HG02571 (cell line): Measurements from ENCODE around the gene MX1.
"Not testable (repeated sequence)": the region's sequence is repeated elsewhere in the genome, so short reads cannot be mapped to it uniquely, and the experiment has no call there.

Source experiments
- ATAC-seq: cut with Tn5 transposase; IDR thresholded peaks from one replicate; pipeline ENCODE4 v1.9.1; 2021; ENCODE audit warnings: mild to moderate bottlenecking, moderate library complexity; ENCODE audit not compliant: unreplicated experiment

MX1 gene

DNA sequence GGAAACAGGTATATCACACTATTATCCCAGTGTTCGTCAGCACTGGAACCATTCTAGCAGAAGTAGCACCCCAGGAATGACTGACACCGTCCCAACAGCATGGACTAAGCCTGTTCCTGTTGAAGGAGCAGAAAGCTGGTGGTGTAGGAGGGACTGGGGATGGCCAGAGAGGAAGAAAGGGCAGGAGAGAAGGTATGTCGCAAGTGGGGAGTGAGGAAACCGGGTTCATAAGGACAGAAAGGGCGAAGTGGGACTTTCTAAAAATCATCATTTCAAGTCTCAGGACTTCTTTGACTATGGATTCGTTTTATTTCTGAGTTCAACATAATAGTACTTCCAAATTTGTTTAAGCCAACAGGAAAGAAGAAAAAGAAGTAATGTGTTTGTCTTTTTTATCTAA lies 19.7 kb upstream of the MX1 start:
- no peak for ATAC-seq

DNA sequence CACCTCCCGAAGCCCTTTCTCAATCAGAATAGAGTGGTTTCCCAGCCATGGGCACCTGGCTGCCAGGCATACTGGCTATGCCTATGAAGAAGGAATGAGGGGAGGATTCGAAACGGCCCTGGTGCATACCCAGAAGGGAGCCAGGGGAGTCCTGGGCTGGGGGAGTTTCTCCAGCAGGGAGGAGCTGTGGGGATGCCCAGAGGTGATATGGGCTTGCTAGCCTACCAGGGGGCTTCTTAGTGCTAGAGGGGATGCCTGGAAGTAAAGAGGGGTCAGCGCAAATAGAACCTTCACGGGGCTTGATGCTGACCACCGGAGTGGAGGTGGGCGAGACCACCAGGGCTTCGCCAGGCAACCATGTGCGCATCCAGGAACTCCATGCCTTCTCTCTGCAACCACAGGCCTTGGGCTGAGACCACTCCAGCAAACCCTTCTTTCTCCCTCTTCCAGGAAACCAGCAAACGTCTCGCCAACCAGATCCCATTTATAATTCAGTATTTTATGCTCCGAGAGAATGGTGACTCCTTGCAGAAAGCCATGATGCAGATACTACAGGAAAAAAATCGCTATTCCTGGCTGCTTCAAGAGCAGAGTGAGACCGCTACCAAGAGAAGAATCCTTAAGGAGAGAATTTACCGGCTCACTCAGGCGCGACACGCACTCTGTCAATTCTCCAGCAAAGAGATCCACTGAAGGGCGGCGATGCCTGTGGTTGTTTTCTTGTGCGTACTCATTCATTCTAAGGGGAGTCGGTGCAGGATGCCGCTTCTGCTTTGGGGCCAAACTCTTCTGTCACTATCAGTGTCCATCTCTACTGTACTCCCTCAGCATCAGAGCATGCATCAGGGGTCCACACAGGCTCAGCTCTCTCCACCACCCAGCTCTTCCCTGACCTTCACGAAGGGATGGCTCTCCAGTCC lies 18.2 kb upstream of the MX1 start:
- no peak for ATAC-seq

DNA sequence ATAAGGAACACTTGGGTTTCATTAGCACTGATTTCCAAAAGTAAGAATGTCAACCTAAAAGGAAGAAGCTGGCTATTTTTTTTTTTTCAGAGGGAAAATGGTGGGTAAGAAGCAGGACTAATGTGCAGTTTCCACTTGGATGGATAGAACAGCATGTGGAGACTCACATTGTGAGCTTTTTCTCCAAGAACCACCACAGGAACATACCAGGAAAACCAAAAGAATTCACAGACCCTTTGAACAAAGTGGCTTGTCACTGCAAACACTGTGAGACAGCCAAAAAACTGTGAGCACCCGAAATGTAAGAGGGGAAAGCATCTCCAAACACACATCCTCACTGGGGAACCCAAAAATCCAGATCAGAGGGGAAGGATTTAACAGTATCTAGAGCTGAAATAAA lies 15.7 kb upstream of the MX1 start:
- no peak for ATAC-seq

DNA sequence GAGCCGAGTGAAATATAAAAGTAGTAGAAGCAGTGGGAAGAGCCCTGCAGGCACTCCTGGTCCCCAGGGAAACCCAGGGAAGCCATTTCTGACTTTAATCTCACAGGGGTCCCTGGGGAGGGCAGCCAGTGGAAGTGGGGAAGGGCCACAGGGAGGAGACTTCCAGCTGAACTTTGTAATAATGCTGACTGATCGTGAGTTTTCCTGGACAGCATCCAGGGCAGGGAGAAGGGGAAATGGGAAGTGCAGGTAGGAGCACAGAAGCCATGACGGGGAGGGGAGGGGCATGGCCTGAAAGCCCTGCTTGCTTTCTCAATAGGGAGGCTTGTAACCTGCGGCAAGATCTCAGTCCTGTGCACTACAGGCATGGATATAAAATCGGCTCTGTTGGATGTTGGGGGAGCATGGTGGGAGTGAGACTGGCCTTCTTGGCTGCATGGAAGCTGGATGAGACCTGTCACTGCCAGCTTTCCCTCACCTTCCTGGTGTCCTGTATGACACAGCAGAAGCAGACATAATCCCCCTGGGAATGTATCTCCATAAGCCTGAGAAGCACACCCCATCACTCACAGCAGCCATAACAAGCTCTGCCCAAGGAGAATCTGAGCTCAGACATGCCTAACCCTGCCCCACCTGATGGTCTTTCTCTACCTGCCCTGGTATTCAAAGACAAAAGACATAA lies 15.1 kb upstream of the MX1 start:
- ATAC-seq, result no peak

DNA sequence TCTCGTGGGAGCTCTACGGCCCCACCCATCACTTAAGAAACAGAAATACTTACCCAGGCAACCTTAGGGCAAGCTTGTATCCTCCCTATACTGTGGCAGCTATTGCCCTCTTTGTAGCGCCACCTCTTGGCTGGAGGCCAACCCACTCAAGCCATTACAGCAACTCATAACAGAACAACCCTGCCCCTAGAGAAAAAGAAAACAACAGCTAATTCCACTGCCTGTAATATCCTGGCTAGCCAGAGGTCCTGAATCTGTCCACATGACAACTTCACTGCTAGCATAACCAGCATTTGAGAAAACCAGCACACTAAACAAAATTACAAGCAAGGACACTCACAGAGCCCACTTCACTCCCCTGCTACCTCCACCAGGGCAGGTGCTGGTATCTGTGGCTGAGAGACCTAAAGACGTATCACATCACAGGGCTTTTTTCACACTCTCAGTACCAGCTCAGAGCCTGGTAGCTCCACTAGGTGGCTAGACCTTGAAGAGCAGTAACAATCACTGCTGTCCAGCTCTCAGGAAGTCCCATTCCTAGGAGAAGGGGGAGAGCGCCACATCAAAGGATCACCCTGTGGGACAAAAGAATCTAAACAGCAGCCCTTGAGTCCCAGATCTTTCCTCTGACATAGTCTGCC lies 14.5 kb upstream of the MX1 start:
- ATAC-seq, result no peak

DNA sequence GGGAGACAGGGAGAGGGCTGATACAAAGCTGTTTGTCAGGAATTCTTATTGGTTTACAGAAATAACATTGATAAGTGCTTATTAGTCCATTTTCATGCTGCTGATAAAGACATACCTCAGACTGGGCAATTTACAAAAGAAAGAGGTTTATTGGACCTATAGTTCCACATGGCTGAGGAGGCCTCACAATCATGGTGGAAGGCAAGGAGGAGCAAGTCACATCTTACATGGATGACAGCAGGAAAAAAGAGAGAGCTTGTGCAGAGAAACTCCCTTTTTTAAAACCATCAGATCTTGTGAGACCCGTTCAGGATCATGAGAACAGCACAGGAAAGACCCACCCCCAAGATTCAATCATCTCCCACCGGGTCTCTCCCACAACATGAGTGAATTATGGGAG lies 8.5 kb upstream of the MX1 start:
- ATAC-seq, result not testable (repeated sequence)

DNA sequence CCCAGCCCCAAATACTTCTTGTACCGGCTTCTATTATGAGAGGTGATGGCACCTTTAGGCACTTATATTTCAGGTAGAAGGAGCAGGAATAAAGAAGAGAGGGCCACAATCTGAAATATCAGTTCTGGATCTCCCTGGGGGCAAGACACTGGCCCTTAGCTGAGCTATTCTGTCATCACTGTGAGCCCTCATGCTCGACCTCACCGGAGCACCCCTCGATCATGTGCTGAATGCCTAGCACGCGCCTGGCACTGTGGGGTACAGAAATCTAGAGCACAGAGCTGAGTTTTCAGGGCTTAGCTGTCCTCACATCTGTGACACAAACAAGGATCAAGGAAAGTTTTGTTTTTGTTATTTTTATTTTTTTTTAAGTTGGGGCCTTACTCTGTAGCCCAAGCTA lies 7.6 kb upstream of the MX1 start:
- no peak for ATAC-seq

DNA sequence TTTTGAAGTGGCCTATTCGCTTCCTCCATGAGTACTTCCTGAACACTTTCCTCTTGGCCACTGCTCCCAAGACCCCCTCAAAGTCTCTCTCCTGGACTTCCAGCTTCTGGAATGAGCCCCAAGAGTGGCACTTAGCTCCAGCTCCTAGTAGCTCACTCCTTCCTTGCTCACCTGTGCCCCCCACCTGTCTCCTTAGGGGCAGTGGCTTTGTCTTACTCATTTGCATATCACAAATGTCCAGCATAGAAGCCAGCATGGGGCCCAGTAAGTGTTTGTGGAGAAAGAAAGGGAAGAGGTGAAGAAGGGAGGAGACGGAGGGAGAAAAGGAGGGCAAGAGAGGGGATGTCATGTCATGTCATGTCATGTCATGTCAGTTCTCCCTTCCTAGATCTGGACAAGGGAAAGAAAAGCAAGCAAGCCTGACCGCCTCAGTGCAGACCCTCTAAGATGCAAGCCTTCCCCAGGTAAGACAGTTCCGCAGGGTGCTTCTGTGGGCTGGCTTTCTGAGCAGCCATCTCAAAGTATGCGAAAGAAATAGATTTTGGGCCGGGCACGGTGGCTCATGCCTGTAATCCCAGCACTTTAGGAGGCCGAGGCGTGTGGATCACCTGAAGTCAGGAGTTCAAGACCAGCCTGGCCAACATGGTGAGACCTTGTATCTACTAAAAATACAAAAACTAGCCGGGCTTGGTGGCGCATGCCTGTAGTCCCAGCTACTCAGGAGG lies 6.9 kb upstream of the MX1 start:
- no peak for ATAC-seq

DNA sequence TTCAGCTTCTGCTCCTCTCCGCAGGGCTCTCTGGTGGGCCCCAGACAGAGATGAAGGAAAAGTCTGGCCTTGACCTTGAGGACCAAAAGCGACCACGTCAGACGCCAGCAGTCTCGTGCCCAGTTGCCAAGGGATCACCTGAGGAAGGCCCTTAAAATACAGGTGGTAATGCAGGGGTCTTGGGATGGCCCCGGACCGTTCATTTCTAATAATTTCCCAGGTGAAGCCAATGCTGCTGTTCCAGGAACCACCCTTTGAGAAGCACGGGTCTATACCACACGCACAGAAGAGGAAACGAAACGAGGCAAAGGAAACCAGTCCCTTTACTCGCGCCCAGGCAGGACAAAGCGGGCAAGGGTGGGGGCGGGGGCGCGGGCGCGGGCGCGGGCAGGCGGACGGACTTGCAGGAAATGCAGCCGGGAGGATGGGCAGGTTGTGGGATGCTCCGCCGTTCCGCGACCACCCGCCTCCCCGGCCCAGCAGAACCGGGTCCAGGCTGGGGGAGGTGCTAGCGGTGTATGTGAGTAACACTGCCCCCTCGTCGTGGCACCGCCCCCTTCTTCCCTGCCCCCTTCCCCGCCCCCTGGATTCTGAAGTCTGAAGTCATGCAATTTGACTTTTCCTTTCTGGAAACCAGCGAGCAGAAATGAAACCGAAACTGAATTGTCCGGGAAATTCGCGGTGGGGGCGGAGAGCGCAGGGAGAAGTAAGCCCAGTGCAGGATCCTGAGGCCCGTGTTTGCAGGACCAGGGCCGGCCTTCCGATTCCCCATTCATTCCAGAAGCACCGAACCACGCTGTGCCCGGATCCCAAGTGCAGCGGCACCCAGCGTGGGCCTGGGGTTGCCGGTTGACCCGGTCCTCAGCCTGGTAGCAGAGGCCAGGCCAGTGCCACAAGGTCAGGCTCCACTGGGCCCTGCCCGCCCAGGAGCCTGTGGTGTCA lies 5.8 kb upstream of the MX1 start:
- peak; percentile 74 for ATAC-seq

DNA sequence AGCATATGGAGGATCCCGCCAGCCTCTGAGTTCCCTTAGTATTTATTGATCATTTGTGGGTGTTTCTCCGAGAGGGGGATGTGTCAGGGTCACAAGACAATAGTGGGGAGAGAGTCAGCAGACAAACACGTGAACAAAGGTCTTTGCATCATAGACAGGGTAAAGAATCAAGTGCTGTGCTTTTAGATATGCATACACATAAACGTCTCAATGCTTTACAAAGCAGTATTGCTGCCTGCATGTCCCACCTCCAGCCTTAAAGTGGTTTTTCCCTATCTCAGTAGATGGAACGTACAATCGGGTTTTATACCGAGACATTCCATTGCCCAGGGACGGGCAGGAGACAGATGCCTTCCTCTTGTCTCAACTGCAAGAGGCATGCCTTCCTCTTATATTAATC lies 5.0 kb upstream of the MX1 start:
- ATAC-seq, result not testable (repeated sequence)

DNA sequence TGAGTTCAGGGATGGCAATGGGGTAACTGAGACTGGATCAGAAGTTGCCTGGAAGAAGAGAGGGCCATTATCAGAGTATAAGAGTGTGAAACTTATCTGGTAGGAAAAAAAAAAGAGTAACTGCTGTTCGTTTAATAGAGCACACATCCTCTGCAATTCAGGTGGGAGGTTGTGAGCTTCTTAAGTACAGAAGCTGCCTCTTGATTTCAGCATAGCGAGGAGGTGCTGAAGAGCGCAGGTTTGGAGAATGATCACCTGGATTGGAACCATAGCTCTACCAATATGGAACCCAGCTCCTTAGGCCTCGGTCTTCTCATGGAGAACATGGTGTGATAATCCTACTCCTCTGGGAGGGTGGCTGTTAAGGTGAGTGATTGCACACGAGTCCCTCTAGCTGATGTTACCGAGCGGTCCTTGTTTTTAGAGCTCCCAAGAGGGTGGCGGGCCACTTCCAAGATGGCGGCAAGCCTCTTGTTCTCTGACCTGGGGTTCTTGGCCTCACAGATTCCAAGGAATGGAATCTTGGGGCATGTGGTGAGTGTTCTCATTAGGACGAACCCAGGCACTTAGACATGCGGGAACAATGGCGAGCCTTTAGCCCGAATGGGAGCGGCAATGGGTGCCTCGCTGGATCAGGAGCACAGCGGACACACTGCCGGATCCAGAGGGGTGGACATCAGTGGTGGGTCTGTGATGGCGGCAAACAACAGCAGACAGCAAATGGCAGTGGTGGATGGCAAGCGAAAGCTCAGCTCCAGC lies 3.3 kb upstream of the MX1 start:
- no peak for ATAC-seq

DNA sequence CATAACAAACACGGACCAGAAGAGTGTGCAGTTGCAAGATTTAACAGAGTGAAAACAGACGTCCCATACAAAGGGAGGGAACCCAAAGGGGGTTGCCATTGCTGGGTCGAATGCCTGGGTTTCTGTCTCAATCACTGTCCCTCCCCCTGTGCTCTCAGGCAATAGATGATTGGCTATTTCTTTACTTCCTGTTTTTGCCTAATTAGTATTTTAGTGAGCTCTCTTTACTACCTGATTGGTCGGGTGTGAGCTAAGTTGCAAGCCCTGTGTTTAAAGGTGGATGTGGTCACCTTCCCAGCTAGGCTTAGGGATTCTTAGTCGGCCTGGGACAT lies 2.8 kb upstream of the MX1 start:
- ATAC-seq, result not testable (repeated sequence)

DNA sequence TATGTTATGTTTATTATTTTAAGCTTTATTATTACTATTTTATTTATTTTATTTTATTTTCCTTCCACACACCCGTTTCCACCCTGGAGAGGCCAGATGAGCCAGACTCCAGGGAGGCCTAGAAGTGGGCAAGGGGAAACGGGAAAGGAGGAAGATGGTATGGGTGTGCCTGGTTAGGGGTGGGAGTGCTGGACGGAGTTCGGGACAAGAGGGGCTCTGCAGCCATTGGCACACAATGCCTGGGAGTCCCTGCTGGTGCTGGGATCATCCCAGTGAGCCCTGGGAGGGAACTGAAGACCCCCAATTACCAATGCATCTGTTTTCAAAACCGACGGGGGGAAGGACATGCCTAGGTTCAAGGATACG lies 468 bp upstream of the MX1 start:
- no peak for ATAC-seq

DNA sequence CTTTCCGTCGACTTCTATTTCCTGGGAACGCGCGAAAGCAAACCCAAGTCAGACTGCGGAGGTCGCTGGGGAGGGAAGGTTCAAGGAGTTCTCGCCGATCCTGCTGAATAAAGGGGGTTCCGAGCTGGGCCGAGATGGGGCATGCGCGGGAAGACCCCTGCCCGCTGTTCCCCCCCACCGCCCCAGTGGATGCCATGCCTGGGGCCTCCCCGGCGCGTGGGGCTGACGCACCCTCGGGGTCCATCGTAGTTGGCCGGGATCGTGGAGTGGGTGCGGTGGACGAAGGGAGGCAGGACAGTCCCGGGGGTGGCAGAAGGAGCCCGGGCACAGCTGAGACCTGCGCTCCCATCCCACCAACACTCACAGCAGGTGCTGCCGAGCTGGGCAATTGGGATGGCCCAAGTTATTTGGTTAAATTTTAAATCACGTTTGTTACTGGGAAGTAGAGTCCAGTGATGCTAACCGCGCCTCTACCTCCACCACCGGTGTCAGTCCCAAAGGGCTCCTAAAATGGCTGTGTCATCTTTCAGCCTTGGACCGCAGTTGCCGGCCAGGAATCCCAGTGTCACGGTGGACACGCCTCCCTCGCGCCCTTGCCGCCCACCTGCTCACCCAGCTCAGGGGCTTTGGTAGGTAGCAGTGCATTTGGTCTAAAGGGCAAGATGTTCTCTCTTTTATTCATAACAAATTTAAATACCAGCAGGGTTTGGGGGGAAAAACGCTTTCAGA lies 801 bp downstream of the MX1 start:
- no peak for ATAC-seq

DNA sequence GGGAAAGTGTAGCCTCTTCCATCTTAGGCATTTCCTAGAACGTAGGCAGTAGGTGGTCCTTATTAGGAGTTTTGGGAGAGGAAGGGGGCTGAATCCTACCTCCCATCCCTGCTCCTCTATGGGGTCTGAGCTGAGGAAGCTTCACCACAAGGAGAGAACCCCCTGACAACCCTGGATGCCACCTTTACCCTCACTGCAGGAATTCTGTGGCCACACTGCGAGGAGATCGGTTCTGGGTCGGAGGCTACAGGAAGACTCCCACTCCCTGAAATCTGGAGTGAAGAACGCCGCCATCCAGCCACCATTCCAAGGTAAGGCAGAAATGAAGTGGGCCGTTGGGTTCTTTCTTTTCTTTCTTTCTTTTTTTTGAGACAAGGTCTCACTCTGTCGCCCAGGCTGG lies 1.5 kb downstream of the MX1 start:
- no peak for ATAC-seq

DNA sequence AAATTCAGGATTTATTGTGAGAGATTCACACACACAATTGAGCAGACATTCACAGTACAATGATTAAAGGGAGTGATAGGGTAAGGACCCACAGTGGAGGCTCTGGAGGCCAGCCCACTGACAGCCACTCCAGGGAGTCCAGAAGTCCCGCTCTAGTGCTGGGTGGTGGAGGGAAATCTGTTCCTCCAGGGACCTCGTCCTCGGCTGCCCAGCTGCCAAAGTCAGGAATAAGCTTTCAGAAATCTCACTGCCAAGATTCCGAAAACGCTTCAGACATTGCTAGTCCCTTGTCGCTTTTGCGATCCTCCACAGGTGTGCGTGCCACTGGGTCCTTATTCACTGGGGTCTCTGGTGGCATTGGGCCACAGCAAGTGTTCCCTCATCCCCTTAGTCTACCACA lies 2.3 kb downstream of the MX1 start:
- ATAC-seq, result no peak

DNA sequence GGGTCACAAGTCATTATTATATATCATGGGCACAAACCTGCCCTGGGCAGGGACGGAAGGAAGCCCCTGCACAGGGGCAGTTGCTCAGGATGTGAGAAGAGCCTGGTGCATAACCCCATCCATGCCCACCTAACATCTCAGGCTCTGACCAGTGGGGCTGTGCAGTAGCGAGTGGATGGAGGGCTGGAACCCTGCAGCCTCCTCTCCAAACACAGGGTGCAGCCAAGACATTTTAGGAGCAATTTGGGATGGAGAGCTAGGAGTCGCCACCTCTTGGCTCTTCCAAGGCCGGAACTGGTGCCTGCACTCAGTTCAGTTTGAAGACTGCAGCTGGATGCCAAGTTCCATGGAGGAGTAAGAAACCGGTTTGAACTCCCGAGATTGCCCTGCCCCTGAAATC lies 2.8 kb downstream of the MX1 start:
- no peak for ATAC-seq

DNA sequence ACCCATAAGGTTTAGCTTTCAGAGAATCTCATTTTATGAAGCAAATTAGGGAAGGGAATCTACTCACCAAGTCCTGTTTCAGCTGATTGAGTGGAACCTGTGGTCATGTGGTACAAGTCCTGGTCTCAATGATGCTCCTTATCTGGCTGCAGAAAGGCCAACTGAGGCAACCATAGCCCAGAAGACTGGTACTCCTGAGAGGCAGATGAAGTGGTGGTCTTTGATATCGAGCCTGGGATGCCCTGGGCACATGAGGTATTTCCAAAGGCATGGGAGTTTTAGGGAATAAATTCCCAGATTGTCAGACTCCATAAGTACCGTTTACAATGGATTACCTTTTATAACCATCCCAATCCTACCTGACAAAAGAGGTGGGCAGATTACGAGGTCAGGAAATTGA lies 3.3 kb downstream of the MX1 start:
- no peak for ATAC-seq

DNA sequence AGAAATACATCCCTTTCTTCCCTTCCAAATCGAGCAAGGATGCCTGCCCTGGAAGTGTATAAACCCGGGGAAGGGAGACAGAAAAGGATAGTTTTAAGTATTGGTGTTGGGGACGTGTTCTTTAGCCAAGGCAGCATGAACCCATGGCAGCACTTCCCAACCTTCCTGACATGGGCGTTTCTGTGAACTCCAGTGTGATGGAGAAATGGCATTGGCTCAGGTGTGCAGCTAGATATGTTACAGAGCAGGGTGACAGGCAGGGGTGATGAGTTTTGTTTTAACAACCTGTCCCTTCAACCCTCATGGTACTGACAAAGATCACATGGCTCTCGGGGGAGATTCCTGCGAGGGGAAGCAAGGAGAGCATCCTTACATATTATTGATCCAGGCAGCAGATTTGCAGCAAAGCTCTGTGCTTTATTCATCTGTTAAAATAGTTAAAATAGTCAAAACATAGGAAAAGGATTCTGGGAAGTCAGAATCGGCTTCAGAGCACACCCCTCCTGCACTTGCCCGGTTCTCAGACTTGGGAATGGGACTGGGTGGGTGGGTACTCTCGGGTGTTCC lies 4.0 kb downstream of the MX1 start:
- ATAC-seq, result no peak
